Transverse colon (tissue), 4 donors: ENCODE results near the gene SLC25A42. TPM values are rescaled to one million over a fixed set of nuclear protein-coding genes. Genes with fewer than 3 reads are reported as not detected.
"Not testable (repeated sequence)": the region's sequence is repeated elsewhere in the genome, so short reads cannot be mapped to it uniquely, and the experiment has no call there.

Source experiments
- DNase-seq: peaks from one replicate; pipeline ENCODE4 v3.0.0-alpha.2; 2019
- H3K27ac ChIP-seq, 4 donors: fragments of 200-600 bp; sonication (generic); 2 replicates each; pipeline ENCODE4 v1.5.1; 2016 to 2018; ENCODE audit warnings: inconsistent platforms in 4 of 4
- H3K27me3 ChIP-seq: fragments of 200-600 bp; sonication (generic); 2 replicates; pipeline ENCODE4 v1.5.1; 2017; ENCODE audit warnings: inconsistent platforms
- H3K36me3 ChIP-seq, 4 donors: fragments of 200-600 bp; sonication (generic); 2 replicates each; pipeline ENCODE4 v1.5.1; 2017 to 2019; ENCODE audit warnings: inconsistent platforms in 4 of 4
- H3K4me1 ChIP-seq, 4 donors: fragments of 200-600 bp; sonication (generic); 2 replicates each; pipeline ENCODE4 v1.5.1; 2017 to 2020; ENCODE audit warnings: inconsistent platforms in 4 of 4
- H3K4me3 ChIP-seq, 4 donors: fragments of 200-600 bp; sonication (generic); 1 replicate in 1 of 4; 2 replicates in 3 of 4; pipeline versions ENCODE4 v1.5.1 to v1.6.1; 2017 to 2019; ENCODE audit warnings: inconsistent platforms in 4 of 4
- H3K9me3 ChIP-seq, 2 donors: fragments of 200-600 bp; sonication (generic); 2 replicates each; pipeline ENCODE4 v1.5.1; 2017 to 2019; ENCODE audit warnings: inconsistent platforms in 2 of 2
- CTCF ChIP-seq, 5 experiments: fragments of 200-600 bp in 3 of 5; fragments of 450-650 bp in 2 of 5; sonication (generic) in 3 of 5; IDR thresholded peaks; 1 replicate in 2 of 5; 2 replicates in 3 of 5; pipeline ENCODE4 v1.5.1; 2016 to 2017; ENCODE audit warnings: antibody characterized with exemption in 5 of 5, inconsistent platforms in 3 of 5, mild to moderate bottlenecking in 2 of 5, moderate library complexity in 1 of 5
- EP300 ChIP-seq: sonication (generic); formaldehyde crosslinking; IDR thresholded peaks from one replicate; pipeline ENCODE4 v1.6.1; 2017; ENCODE audit warnings: antibody characterized with exemption, low read depth
- POLR2A ChIP-seq: fragments of 450-650 bp; IDR thresholded peaks from one replicate; pipeline ENCODE4 v1.6.1; 2016; ENCODE audit warnings: antibody characterized with exemption, mild to moderate bottlenecking, moderate library complexity
- POLR2AphosphoS5 ChIP-seq, 3 donors: sonication (generic); formaldehyde crosslinking; IDR thresholded peaks; one replicate each; pipeline ENCODE4 v1.6.1; 2016; ENCODE audit warnings: antibody characterized with exemption in 3 of 3
- WGBS, 2 donors: methylation state at CpG; one replicate each; pipeline ENCODE4 v1.1.5; 2018; ENCODE audit warnings: low coverage in 1 of 2; 5-methylcytosine and 5-hydroxymethylcytosine counted together
- in situ Hi-C, 4 donors: fragments of 200-750 bp; cut with MboI; loops; one replicate each; pipeline versions ENCODE4 v1.15.0 to v1.15.1; 2017; ENCODE audit warnings: low sequenced_read_pairs in 3 of 4, low pct_ligation_motif_present in 1 of 4, low pct_unique_long_range_greater_than_20kb in 1 of 4
- intact Hi-C: fragments of 100-400 bp; cut with DNase I; formaldehyde crosslinking; loops from one replicate; pipeline ENCODE4 v1.15.1; 2023; ENCODE audit warnings: low total_unique reads
- total RNA-seq, 4 donors: library from RNA; depleted of rRNA; stranded (reverse); fragments of >200 nt; gene quantifications; one replicate each; pipeline ENCODE4 v1.1.0, GENCODE V29; 2016

Gene SLC25A42
- total RNA-seq, 4 donors from 2014 or later = 6.8 to 141 (median 24.5) TPM

DNA sequence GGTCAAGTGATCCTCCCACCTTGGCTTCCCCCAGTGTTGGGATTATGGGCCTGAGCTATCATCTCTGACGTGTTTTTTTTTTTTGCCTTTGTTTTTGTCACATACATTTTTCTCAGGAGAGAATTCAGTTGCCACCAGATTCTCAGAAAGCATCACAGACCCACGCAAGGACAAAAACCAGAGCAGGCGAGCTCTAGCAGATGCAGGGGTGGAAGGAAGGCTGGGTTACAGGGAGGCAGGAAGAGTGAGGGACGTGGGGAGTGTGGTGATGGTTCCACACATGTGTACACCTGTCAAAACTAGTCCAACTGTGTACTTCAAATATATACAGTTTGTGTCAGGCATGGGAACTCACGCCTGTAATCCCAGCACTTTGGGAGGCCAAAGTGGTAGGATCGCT is 70.2 kb downstream of the SLC25A42 start:
- Histone ChIP-seq H3K4me1 (peaks cover 0 to 12% (median 9%) of the 10 kb centered on the region in 4 donors), H3K9me3 (peaks cover 6 to 8% of the 10 kb centered on the region in 2 donors), H3K36me3 (no peaks in the 10 kb centered on the region), H3K4me3 (no peak overlapping the region), H3K27me3 (no peaks in the 10 kb centered on the region), H3K27ac (no peak overlapping the region)
- in situ Hi-C loops (loop anchor here in 1 of 4 donors (10.0 kb wide), 1 partner anchor 79 kb away; no protein-coding TSS in a partner anchor), intact Hi-C loops (loop anchor here (5.0 to 10.0 kb wide), 2 partner anchors 79 to 177 kb away; no protein-coding TSS in a partner anchor)
- no peak for TF ChIP-seq EP300
- TF ChIP-seq POLR2AphosphoS5 (IDR thresholded peaks at IDR 0.05) = no peak
- no peak for TF ChIP-seq POLR2A
- no peak for TF ChIP-seq CTCF (IDR thresholded peaks at IDR 0.05)
- WGBS, 2 donors = 87 to 100% methylated on average over 1 to 6 of the region's 6 CpGs
- DNase-seq = no peak

- WGBS, 2 donors = 56 to 60% methylated on average over 1 to 21 of the region's 21 CpGs
- Histone ChIP-seq H3K36me3 (no peaks in the 10 kb centered on the region), H3K9me3 (peaks cover 6 to 8% of the 10 kb centered on the region in 2 donors), H3K4me1 (peaks cover 0 to 12% (median 9%) of the 10 kb centered on the region in 4 donors), H3K4me3 (no peak overlapping the region), H3K27me3 (no peaks in the 10 kb centered on the region), H3K27ac (no peak overlapping the region)
- in situ Hi-C loops = loop anchor here in 1 of 4 donors (10.0 kb wide), 1 partner anchor 80 kb away; no protein-coding TSS in a partner anchor
- no peak for DNase-seq
- TF ChIP-seq POLR2AphosphoS5 (IDR thresholded peaks at IDR 0.05) = no peak
- TF ChIP-seq EP300 = no peak
- no peak for TF ChIP-seq CTCF (IDR thresholded peaks at IDR 0.05)
- TF ChIP-seq POLR2A = no peak
- intact Hi-C loops = loop anchor here (5.0 to 10.0 kb wide), 2 partner anchors 80 to 177 kb away; no protein-coding TSS in a partner anchor
Observed at GRCh38 chr19:19134687-19135158, 70.9 kb downstream of the SLC25A42 start.

GRCh38 chr19:19135713-19136112 is 71.9 kb downstream of the SLC25A42 start:
- not testable (repeated sequence) for H3K4me3 ChIP-seq, H3K36me3 ChIP-seq, H3K27ac ChIP-seq, H3K9me3 ChIP-seq, DNase-seq, H3K27me3 ChIP-seq
- peaks cover 0 to 12% (median 9%) of the 10 kb centered on the region in 4 donors for H3K4me1 ChIP-seq
- 81 to 86% methylated on average over 5 to 6 of the region's 6 CpGs for WGBS, 2 donors
- intact Hi-C loops (loop anchor here (10.0 kb wide), 1 partner anchor 81 kb away; no protein-coding TSS in a partner anchor), in situ Hi-C loops (loop anchor here in 1 of 4 donors (10.0 kb wide), 1 partner anchor 81 kb away; no protein-coding TSS in a partner anchor)

DNA sequence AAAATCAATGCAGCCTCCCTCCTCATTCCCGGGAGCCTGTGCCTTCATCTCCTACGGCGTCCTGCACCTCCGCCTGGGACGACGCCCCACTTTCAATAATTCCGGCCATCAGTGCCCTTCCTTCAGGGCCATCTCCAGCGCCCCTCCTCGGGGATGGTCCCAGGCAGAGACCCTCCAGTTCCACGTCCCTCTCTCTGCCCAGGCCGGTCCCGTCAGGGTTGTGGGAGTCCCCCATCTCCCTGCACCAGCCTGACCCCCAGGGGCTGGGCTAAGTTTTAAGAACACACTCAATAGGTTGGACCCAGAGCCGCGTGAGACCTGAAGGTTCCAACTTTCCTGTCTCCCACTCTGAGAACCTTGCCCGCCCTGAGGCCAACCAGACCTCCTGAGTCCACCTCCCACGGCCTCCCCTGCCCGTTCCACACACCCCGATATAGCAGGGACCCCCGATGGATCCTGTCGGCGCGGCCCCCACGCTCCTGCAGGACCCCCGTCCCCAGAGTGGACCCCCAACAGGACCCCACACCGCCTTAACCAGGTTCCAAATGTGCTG is 73.8 kb downstream of the SLC25A42 start:
- Histone ChIP-seq H3K4me1 (peaks cover 0 to 12% (median 9%) of the 10 kb centered on the region in 4 donors), H3K27me3 (no peaks in the 10 kb centered on the region), H3K27ac (peak overlapping the region; percentile 54 to 84 (median 76)), H3K9me3 (no peaks in the 10 kb centered on the region), H3K4me3 (peak overlapping the region; percentile 47 to 96 (median 65)), H3K36me3 (no peaks in the 10 kb centered on the region)
- WGBS, 2 donors = 6 to 18% methylated on average over 5 to 25 of the region's 25 CpGs
- DNase-seq = no peak
- TF ChIP-seq EP300 (no peak), POLR2A (no peak), CTCF (IDR thresholded peaks at IDR 0.05) (no peak), POLR2AphosphoS5 (IDR thresholded peaks at IDR 0.05) (no peak)
- in situ Hi-C loops = loop anchor here in 1 of 4 donors (10.0 kb wide), 1 partner anchor 83 kb away; no protein-coding TSS in a partner anchor
- intact Hi-C loops = loop anchor here (10.0 kb wide), 1 partner anchor 83 kb away; no protein-coding TSS in a partner anchor
